ENCODE data around the gene MYLK4.

MYLK4 gene

GRCh38 chr6:2712102-2712501, 38.6 kb downstream of the MYLK4 start:
- DNase-seq (ENCODE audit: insufficient read length) (no peak), FAIRE-seq (no peak)
- TF ChIP-seq TAF1 (IDR thresholded peaks at IDR 0.05; ENCODE audit: borderline replicate concordance, low read depth, low read length): no peak

GRCh38 chr6:2710412-2710811, 40.3 kb downstream of the MYLK4 start:
- no peak for TF ChIP-seq POLR2AphosphoS5 (IDR thresholded peaks at IDR 0.05; ENCODE audit: low read depth, low read length)
- TF ChIP-seq POLR2A (IDR thresholded peaks at IDR 0.05; ENCODE audit: low read depth, low read length): no peak
- no peak for TF ChIP-seq TAF1 (IDR thresholded peaks at IDR 0.05; ENCODE audit: borderline replicate concordance, low read depth, low read length)
- DNase-seq (ENCODE audit: insufficient read length): no peak
- FAIRE-seq: no peak

- TF ChIP-seq POLR2A (IDR thresholded peaks at IDR 0.05; ENCODE audit: low read depth, low read length): no peak
- TF ChIP-seq TAF1 (IDR thresholded peaks at IDR 0.05; ENCODE audit: borderline replicate concordance, low read depth, low read length): no peak
- no peak for TF ChIP-seq POLR2AphosphoS5 (IDR thresholded peaks at IDR 0.05; ENCODE audit: low read depth, low read length)
- FAIRE-seq: no peak
- no peak for DNase-seq (ENCODE audit: insufficient read length)
These were observed 42.3 kb downstream of the MYLK4 start for GRCh38 chr6:2708456-2708855.

GRCh38 chr6:2706558-2706957, 44.2 kb downstream of the MYLK4 start:
- DNase-seq (ENCODE audit: insufficient read length) (no peak), FAIRE-seq (no peak)
- TF ChIP-seq TAF1 (IDR thresholded peaks at IDR 0.05; ENCODE audit: borderline replicate concordance, low read depth, low read length) (no peak), POLR2A (IDR thresholded peaks at IDR 0.05; ENCODE audit: low read depth, low read length) (no peak), POLR2AphosphoS5 (IDR thresholded peaks at IDR 0.05; ENCODE audit: low read depth, low read length) (no peak)

GRCh38 chr6:2705256-2705655, 45.5 kb downstream of the MYLK4 start:
- TF ChIP-seq POLR2AphosphoS5 (IDR thresholded peaks at IDR 0.05; ENCODE audit: low read depth, low read length): no peak
- no peak for FAIRE-seq

GRCh38 chr6:2697291-2697690, 53.4 kb downstream of the MYLK4 start:
- FAIRE-seq: no peak
- DNase-seq (ENCODE audit: insufficient read length): no peak
- TF ChIP-seq POLR2AphosphoS5 (IDR thresholded peaks at IDR 0.05; ENCODE audit: low read depth, low read length): no peak
- no peak for TF ChIP-seq TAF1 (IDR thresholded peaks at IDR 0.05; ENCODE audit: borderline replicate concordance, low read depth, low read length)
- TF ChIP-seq POLR2A (IDR thresholded peaks at IDR 0.05; ENCODE audit: low read depth, low read length): no peak

More at GRCh38 chr6:2705256-2705655, 45.5 kb downstream of the MYLK4 start:
- DNase-seq (ENCODE audit: insufficient read length): no peak

GRCh38 chr6:2695454-2696095, 55.1 kb downstream of the MYLK4 start:
- FAIRE-seq (no peak), DNase-seq (ENCODE audit: insufficient read length) (no peak)
- TF ChIP-seq TAF1 (IDR thresholded peaks at IDR 0.05; ENCODE audit: borderline replicate concordance, low read depth, low read length) (no peak), POLR2AphosphoS5 (IDR thresholded peaks at IDR 0.05; ENCODE audit: low read depth, low read length) (no peak), POLR2A (IDR thresholded peaks at IDR 0.05; ENCODE audit: low read depth, low read length) (no peak)

GRCh38 chr6:2693231-2693630, 57.5 kb downstream of the MYLK4 start:
- FAIRE-seq: no peak
- DNase-seq (ENCODE audit: insufficient read length): no peak
- no peak for TF ChIP-seq POLR2AphosphoS5 (IDR thresholded peaks at IDR 0.05; ENCODE audit: low read depth, low read length)
- no peak for TF ChIP-seq POLR2A (IDR thresholded peaks at IDR 0.05; ENCODE audit: low read depth, low read length)
- no peak for TF ChIP-seq TAF1 (IDR thresholded peaks at IDR 0.05; ENCODE audit: borderline replicate concordance, low read depth, low read length)

- FAIRE-seq (no peak), DNase-seq (ENCODE audit: insufficient read length) (no peak)
- TF ChIP-seq TAF1 (IDR thresholded peaks at IDR 0.05; ENCODE audit: borderline replicate concordance, low read depth, low read length): no peak
- TF ChIP-seq POLR2AphosphoS5 (IDR thresholded peaks at IDR 0.05; ENCODE audit: low read depth, low read length): no peak
- TF ChIP-seq POLR2A (IDR thresholded peaks at IDR 0.05; ENCODE audit: low read depth, low read length): no peak
These were observed 62.2 kb downstream of the MYLK4 start for GRCh38 chr6:2688401-2689064.

- TF ChIP-seq POLR2A (IDR thresholded peaks at IDR 0.05; ENCODE audit: low read depth, low read length): no peak
- no peak for TF ChIP-seq TAF1 (IDR thresholded peaks at IDR 0.05; ENCODE audit: borderline replicate concordance, low read depth, low read length)
- TF ChIP-seq POLR2AphosphoS5 (IDR thresholded peaks at IDR 0.05; ENCODE audit: low read depth, low read length): no peak
- FAIRE-seq (no peak), DNase-seq (ENCODE audit: insufficient read length) (no peak)
These were observed 63.3 kb downstream of the MYLK4 start for GRCh38 chr6:2687456-2687855.

GRCh38 chr6:2686515-2686914, 64.2 kb downstream of the MYLK4 start:
- no peak for TF ChIP-seq POLR2AphosphoS5 (IDR thresholded peaks at IDR 0.05; ENCODE audit: low read depth, low read length)
- TF ChIP-seq POLR2A (IDR thresholded peaks at IDR 0.05; ENCODE audit: low read depth, low read length): no peak
- no peak for TF ChIP-seq TAF1 (IDR thresholded peaks at IDR 0.05; ENCODE audit: borderline replicate concordance, low read depth, low read length)
- FAIRE-seq (no peak), DNase-seq (ENCODE audit: insufficient read length) (no peak)

Data from GM12892 (cell line).